Hematopoietic multipotent progenitor cell treated with erythropoietin and hydrocortisone succinate and interleukin-3 and kit ligand, for 8 days (in vitro differentiated cells): ENCODE measurements around the gene DR1.
A peak's percentile ranks its signal among the peaks of the same experiment; 100 is the strongest.
"Not testable (repeated sequence)": the region's sequence is repeated elsewhere in the genome, so short reads cannot be mapped to it uniquely, and the experiment has no call there.

ENCODE experiments used
- DNase-seq: peaks from one replicate; pipeline ENCODE4 v3.0.0-alpha.2; 2015

DR1 gene

GRCh38 chr1:93344484-93344883 lies 1.2 kb upstream of the DR1 start:
- peak; percentile 33 for DNase-seq

- DNase-seq = peak; percentile 69
Observed at GRCh38 chr1:93344886-93345632, 648 bp upstream of the DR1 start.

GRCh38 chr1:93346421-93346993 lies 800 bp downstream of the DR1 start:
- DNase-seq = peak; percentile 60

GRCh38 chr1:93347334-93347899 lies 1.7 kb downstream of the DR1 start:
- DNase-seq = no peak

GRCh38 chr1:93348104-93348728 lies 2.5 kb downstream of the DR1 start:
- no peak for DNase-seq

GRCh38 chr1:93349231-93350135 lies 3.8 kb downstream of the DR1 start:
- peak; percentile 51 for DNase-seq

GRCh38 chr1:93350322-93350721 lies 4.6 kb downstream of the DR1 start:
- DNase-seq = no peak

GRCh38 chr1:93350875-93351274 lies 5.2 kb downstream of the DR1 start:
- DNase-seq = no peak

GRCh38 chr1:93351346-93351745 lies 5.6 kb downstream of the DR1 start:
- DNase-seq = not testable (repeated sequence)

- DNase-seq = no peak
Observed at GRCh38 chr1:93352376-93352775, 6.7 kb downstream of the DR1 start.

GRCh38 chr1:93353286-93353685 lies 7.6 kb downstream of the DR1 start:
- no peak for DNase-seq

- DNase-seq = no peak
Observed at GRCh38 chr1:93354749-93355148, 9.0 kb downstream of the DR1 start.

- no peak for DNase-seq
Observed at GRCh38 chr1:93357242-93357641, 11.5 kb downstream of the DR1 start.

GRCh38 chr1:93358293-93358692 lies 12.6 kb downstream of the DR1 start:
- no peak for DNase-seq

- DNase-seq = no peak
Observed at GRCh38 chr1:93360111-93360510, 14.4 kb downstream of the DR1 start.

GRCh38 chr1:93362237-93362636 lies 16.5 kb downstream of the DR1 start:
- no peak for DNase-seq

GRCh38 chr1:93365813-93366212 lies 20.1 kb downstream of the DR1 start:
- DNase-seq = no peak

- DNase-seq = no peak
Observed at GRCh38 chr1:93369734-93370133, 24.0 kb downstream of the DR1 start.

- no peak for DNase-seq
Observed at GRCh38 chr1:93374334-93375106, 28.8 kb downstream of the DR1 start.

- DNase-seq = no peak
Observed at GRCh38 chr1:93384656-93385055, 38.9 kb downstream of the DR1 start.

- not testable (repeated sequence) for DNase-seq
Observed at GRCh38 chr1:93386268-93386667, 40.6 kb downstream of the DR1 start.

- DNase-seq = no peak
Observed at GRCh38 chr1:93394514-93394913, 48.8 kb downstream of the DR1 start.
